Measurements from ENCODE around the gene OLFM4. TPM values are rescaled to one million over a fixed set of nuclear protein-coding genes. Genes with fewer than 3 reads are reported as not detected.

Gene OLFM4
- total and polyA plus RNA-seq, 4 experiments from 2014 or later: not detected

DNA sequence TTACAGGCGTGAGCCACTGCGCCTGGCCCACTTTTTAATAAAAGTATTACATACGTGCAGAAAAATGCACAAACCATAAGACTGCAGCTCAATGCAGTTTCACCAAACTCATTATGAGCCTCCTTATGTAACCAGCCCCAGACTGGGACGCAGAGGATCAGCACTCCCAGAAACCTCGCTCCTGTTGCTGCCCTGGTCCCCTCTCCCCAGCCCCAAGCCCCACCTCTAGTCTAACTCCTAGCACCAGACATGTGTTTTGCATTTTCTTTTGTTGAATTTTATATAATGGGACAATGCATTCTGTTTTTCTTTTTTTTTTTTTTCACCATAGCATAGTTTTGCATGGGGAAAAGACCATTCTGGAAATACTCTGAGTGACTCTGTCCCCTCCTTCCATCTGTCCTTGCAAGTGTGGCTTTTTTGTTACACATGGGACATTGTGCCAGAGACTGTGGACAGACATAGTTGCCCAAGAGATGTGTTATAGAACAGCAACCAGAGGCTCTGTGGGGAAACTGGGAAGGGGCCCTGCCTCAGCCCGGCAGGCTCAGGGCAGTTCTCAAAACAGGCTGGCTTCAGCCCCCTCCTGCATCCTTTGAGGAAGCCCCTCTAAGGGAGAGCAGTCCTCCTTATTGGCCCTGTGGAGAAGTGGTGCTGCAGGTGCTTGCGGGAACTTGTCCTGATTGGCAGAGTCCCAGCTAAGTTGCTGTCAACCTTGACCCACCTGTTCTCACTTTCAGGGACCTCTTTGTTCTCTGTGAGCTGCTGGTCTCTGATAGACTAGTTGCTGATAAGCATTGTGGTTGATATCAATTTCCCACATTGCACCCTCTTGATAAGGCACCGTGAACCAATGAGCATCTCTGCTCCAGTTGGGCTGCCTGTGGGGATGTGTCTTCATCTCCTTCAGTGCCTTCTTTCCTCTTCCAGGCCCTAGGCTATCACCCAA, 13.8 kb upstream of the OLFM4 start:
- DNase-seq: no peak
- Histone ChIP-seq H3K9me3 (ENCODE audit: control insufficient read depth in 1 of 2, low read length in 2 of 2) (no peaks in the 10 kb centered on the region), H3K27ac (ENCODE audit: low read depth, low read length) (no peak overlapping the region), H3K4me1 (ENCODE audit: insufficient read depth, low read length) (no peaks in the 10 kb centered on the region), H3K4me3 (ENCODE audit: low read length in 2 of 2) (no peak overlapping the region), H3K27me3 (ENCODE audit: insufficient read depth, low read length) (no peaks in the 10 kb centered on the region), H3K36me3 (ENCODE audit: insufficient read depth, low read length) (no peaks in the 10 kb centered on the region)
- CTCF ChIA-PET (ENCODE audit: partially characterized antibody): no interaction called here
- POLR2A ChIA-PET (ENCODE audit: partially characterized antibody): no interaction called here
- Mint-ChIP-seq H3K27me3 (peaks cover 7 to 9% of the 10 kb centered on the region in 2 donors), H3K36me3 (no peaks in the 10 kb centered on the region), H3K9me3 (peaks cover 0 to 5% (median 0%) of the 10 kb centered on the region in 8 donors), H3K27ac (no peak overlapping the region), H3K4me1 (no peaks in the 10 kb centered on the region), H3K4me3 (no peak overlapping the region)
- intact Hi-C loops (cut with micrococcal nuclease): no loop called here

DNA sequence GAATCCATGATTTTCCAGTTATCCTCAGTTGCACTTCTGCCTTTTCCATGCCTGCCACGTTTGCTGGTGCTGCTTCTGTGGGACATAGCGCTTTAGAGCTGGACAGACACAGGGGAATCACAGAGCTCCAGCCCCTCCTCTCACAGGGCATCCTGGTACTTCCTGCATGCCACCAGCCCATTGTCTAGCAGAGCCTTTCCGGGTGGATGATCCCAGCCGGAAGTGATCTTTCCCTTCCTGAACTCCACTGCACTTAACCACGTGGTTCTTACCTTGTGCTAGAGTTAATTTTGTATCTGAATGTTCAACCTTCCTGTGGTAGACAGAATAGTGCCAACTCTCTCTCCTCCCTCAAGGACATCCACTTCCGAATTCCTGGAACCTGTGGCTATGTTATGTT, 12.6 kb upstream of the OLFM4 start:
- Mint-ChIP-seq H3K9me3 (peaks cover 0 to 5% (median 0%) of the 10 kb centered on the region in 8 donors), H3K27ac (no peak overlapping the region), H3K4me3 (no peak overlapping the region), H3K27me3 (peaks cover 6 to 7% of the 10 kb centered on the region in 2 donors), H3K4me1 (no peaks in the 10 kb centered on the region), H3K36me3 (no peaks in the 10 kb centered on the region)
- H3K27me3 ChIP-seq (ENCODE audit: insufficient read depth, low read length): no peaks in the 10 kb centered on the region
- H3K9me3 ChIP-seq (ENCODE audit: control insufficient read depth in 1 of 2, low read length in 2 of 2): no peaks in the 10 kb centered on the region
- no peak overlapping the region for H3K27ac ChIP-seq (ENCODE audit: low read depth, low read length)
- intact Hi-C loops (cut with micrococcal nuclease): no loop called here
- DNase-seq: no peak
- H3K4me3 ChIP-seq (ENCODE audit: low read length in 2 of 2): no peak overlapping the region
- POLR2A ChIA-PET (ENCODE audit: partially characterized antibody): no interaction called here
- H3K4me1 ChIP-seq (ENCODE audit: insufficient read depth, low read length): no peaks in the 10 kb centered on the region
- H3K36me3 ChIP-seq (ENCODE audit: insufficient read depth, low read length): no peaks in the 10 kb centered on the region
- CTCF ChIA-PET (ENCODE audit: partially characterized antibody): no interaction called here

DNA sequence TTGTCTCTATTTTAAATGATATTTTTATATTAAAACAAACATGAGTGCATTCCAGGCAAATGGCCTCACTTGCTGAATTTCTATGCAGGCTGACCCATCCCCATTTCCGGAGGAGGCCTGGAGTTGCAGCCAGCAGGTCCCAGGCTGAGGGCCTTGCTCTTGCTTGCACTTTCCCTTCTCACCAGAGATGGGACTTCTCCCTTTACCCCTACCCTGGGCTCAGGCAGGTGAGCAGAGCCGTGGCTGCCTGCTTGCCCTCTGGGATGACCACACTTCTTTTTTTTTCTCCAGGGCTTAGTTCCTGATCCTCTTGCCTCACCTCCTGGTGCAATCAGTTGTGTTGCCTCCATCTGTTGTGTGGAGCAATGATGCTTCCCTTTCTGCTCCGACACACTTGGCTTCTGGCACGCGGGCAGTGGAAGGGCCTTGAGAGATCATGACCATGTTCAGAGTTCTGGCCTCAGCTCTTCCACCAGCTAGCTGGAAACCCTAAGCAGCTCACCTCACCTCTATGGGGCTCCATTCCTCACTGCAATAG, 11.1 kb upstream of the OLFM4 start:
- Mint-ChIP-seq H3K4me3 (no peak overlapping the region), H3K27me3 (peaks cover 0 to 10% of the 10 kb centered on the region in 2 donors), H3K27ac (no peak overlapping the region), H3K4me1 (no peaks in the 10 kb centered on the region), H3K9me3 (peaks cover 0 to 3% (median 0%) of the 10 kb centered on the region in 8 donors), H3K36me3 (no peaks in the 10 kb centered on the region)
- H3K27ac ChIP-seq (ENCODE audit: low read depth, low read length): no peak overlapping the region
- H3K4me3 ChIP-seq (ENCODE audit: low read length in 2 of 2): no peak overlapping the region
- H3K36me3 ChIP-seq (ENCODE audit: insufficient read depth, low read length): no peaks in the 10 kb centered on the region
- no peaks in the 10 kb centered on the region for H3K4me1 ChIP-seq (ENCODE audit: insufficient read depth, low read length)
- POLR2A ChIA-PET (ENCODE audit: partially characterized antibody): no interaction called here
- intact Hi-C loops (cut with micrococcal nuclease): no loop called here
- CTCF ChIA-PET (ENCODE audit: partially characterized antibody): no interaction called here
- H3K27me3 ChIP-seq (ENCODE audit: insufficient read depth, low read length): no peaks in the 10 kb centered on the region
- H3K9me3 ChIP-seq (ENCODE audit: control insufficient read depth in 1 of 2, low read length in 2 of 2): no peaks in the 10 kb centered on the region
- DNase-seq: no peak

DNA sequence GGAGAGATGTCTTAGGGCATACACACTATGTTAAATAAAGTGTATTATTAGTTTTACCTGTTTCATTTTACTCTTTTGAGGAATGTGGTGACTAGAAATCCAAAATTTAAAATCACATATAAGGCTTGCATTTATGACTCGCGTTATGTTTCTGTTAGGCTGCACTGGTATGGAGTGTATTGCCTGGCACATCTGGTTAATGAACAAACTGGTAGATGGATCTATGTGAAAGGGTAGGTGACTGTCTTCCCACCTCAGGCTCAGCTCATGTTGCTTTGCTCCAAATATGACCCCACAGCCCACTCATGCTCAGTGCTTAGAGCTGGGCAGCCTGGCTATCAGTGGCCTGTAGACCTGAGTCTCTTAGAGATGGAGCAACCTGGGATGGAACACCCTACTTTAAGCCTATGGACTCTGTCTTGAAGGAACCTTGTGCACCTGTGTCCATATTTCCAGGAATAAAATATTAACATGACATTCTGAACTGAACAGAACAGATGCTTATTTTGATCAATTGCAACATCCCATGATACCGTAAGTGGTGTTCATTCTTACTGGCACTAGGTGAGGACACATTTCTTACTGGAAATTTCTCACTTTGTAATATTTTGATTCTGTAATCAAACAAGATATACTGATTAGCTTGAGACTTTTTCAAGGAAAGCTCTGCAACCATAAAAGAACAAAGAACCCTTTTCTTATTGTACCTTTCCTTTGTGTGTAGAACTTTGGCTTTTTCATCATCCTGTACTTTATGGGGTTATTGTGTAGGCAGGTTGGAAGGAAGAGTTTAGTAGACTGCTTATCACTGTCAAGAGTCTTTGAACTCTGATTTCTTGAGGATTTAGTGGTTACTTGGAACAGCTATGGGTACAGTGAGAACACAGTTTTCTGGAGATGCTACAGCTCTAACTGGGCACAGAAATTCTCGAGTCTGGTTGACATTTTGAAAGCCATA, 9.6 kb upstream of the OLFM4 start:
- Mint-ChIP-seq H3K4me3 (no peak overlapping the region), H3K27me3 (peaks cover 0 to 9% of the 10 kb centered on the region in 2 donors), H3K9me3 (peaks cover 0 to 3% (median 0%) of the 10 kb centered on the region in 8 donors), H3K27ac (no peak overlapping the region), H3K36me3 (no peaks in the 10 kb centered on the region), H3K4me1 (no peaks in the 10 kb centered on the region)
- POLR2A ChIA-PET (ENCODE audit: partially characterized antibody): no interaction called here
- intact Hi-C loops (cut with micrococcal nuclease): no loop called here
- no peaks in the 10 kb centered on the region for H3K4me1 ChIP-seq (ENCODE audit: insufficient read depth, low read length)
- no peaks in the 10 kb centered on the region for H3K27me3 ChIP-seq (ENCODE audit: insufficient read depth, low read length)
- CTCF ChIA-PET (ENCODE audit: partially characterized antibody): no interaction called here
- H3K4me3 ChIP-seq (ENCODE audit: low read length in 2 of 2): no peak overlapping the region
- H3K36me3 ChIP-seq (ENCODE audit: insufficient read depth, low read length): no peaks in the 10 kb centered on the region
- no peaks in the 10 kb centered on the region for H3K9me3 ChIP-seq (ENCODE audit: control insufficient read depth in 1 of 2, low read length in 2 of 2)
- H3K27ac ChIP-seq (ENCODE audit: low read depth, low read length): no peak overlapping the region
- DNase-seq: no peak

DNA sequence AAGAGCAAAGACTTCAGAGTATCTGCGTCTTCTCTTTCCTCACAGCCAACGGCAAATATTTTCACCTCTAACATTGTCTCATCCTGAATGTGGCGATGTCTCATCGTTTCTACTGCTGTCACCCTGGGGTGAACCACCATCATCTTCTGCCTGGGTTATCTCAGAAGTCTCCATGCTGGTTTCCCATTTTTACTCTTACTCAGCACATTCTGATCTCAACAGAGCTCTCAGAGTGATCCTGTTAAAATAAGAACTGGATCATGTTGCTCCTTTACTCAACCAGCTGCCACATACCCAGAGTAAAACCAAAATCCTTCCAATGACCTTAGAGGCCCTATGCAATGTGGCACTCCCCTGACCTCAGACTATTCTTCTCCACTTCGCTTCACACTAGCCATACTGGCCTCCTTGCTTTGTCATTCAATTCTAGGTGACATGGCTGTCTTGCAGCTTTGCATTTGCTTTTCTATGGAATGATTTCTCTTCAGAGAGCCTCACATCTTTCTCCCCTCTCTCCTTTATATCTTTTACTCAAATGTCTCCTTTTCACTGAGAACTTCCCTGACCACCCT, 7.8 kb upstream of the OLFM4 start:
- Histone ChIP-seq H3K36me3 (ENCODE audit: insufficient read depth, low read length) (no peaks in the 10 kb centered on the region), H3K9me3 (ENCODE audit: control insufficient read depth in 1 of 2, low read length in 2 of 2) (no peaks in the 10 kb centered on the region), H3K4me3 (ENCODE audit: low read length in 2 of 2) (no peak overlapping the region), H3K27me3 (ENCODE audit: insufficient read depth, low read length) (no peaks in the 10 kb centered on the region), H3K4me1 (ENCODE audit: insufficient read depth, low read length) (no peaks in the 10 kb centered on the region), H3K27ac (ENCODE audit: low read depth, low read length) (no peak overlapping the region)
- no peaks in the 10 kb centered on the region for H3K36me3 Mint-ChIP-seq
- H3K27me3 Mint-ChIP-seq: peaks cover 4 to 6% of the 10 kb centered on the region in 2 donors
- no peak overlapping the region for H3K27ac Mint-ChIP-seq
- H3K4me1 Mint-ChIP-seq: no peaks in the 10 kb centered on the region
- peaks cover 0 to 2% (median 0%) of the 10 kb centered on the region in 8 donors for H3K9me3 Mint-ChIP-seq
- POLR2A ChIA-PET (ENCODE audit: partially characterized antibody): no interaction called here
- DNase-seq: no peak
- intact Hi-C loops (cut with micrococcal nuclease): no loop called here
- CTCF ChIA-PET (ENCODE audit: partially characterized antibody): no interaction called here
- H3K4me3 Mint-ChIP-seq: no peak overlapping the region

DNA sequence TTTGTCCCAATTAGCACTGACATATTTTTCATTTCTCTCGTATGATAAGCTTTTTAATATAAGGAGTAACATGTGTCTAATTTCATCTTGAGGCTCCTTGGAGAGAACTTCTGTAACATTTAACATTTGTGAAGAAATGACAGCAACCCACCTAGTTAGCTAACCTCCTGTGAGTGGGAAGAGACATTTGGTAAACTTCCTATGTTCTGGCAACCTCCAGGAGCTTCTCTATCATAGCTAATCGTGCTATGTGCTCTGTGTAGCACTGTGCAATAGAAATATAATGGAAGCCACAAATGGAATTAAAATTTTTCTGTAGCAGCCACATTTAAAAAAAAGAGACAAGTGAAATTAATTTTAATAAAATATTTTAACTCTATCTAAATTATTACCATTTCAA, 5.4 kb upstream of the OLFM4 start:
- ChIA-PET CTCF (ENCODE audit: partially characterized antibody) (no interaction called here), POLR2A (ENCODE audit: partially characterized antibody) (no interaction called here)
- Histone ChIP-seq H3K9me3 (ENCODE audit: control insufficient read depth in 1 of 2, low read length in 2 of 2) (no peaks in the 10 kb centered on the region), H3K27me3 (ENCODE audit: insufficient read depth, low read length) (no peaks in the 10 kb centered on the region), H3K27ac (ENCODE audit: low read depth, low read length) (no peak overlapping the region), H3K4me1 (ENCODE audit: insufficient read depth, low read length) (no peaks in the 10 kb centered on the region), H3K4me3 (ENCODE audit: low read length in 2 of 2) (no peak overlapping the region), H3K36me3 (ENCODE audit: insufficient read depth, low read length) (no peaks in the 10 kb centered on the region)
- no peak for DNase-seq
- Mint-ChIP-seq H3K4me1 (no peaks in the 10 kb centered on the region), H3K27ac (no peak overlapping the region), H3K9me3 (no peaks in the 10 kb centered on the region), H3K36me3 (no peaks in the 10 kb centered on the region), H3K4me3 (no peak overlapping the region), H3K27me3 (peaks cover 7 to 8% of the 10 kb centered on the region in 2 donors)
- intact Hi-C loops (cut with micrococcal nuclease): no loop called here

DNA sequence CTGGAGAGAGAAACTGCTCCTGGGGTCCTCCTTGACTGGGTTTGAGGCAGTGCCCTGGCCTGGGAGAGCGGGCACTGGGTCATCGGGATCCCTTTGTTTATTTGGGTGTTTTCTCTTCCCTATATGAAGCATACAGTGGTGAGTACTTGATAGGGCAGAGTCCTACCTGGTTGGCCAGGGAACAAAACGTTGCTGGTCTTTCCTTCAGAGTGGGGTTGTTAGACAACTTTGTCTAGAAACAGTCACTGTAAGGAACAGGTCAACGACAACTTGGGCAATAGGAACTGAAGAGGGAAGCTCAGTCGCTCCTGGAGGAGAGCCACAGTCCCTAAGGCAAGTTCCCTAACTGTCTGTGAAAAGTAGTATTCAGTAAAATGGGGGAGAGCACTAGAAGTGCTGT, 550 bp upstream of the OLFM4 start:
- Mint-ChIP-seq H3K27me3 (peaks cover 1 to 8% of the 10 kb centered on the region in 2 donors), H3K27ac (no peak overlapping the region), H3K36me3 (no peaks in the 10 kb centered on the region), H3K4me1 (no peaks in the 10 kb centered on the region), H3K4me3 (no peak overlapping the region), H3K9me3 (no peaks in the 10 kb centered on the region)
- DNase-seq: no peak
- Histone ChIP-seq H3K4me1 (ENCODE audit: insufficient read depth, low read length) (no peaks in the 10 kb centered on the region), H3K4me3 (ENCODE audit: low read length in 2 of 2) (no peak overlapping the region), H3K36me3 (ENCODE audit: insufficient read depth, low read length) (no peaks in the 10 kb centered on the region), H3K27me3 (ENCODE audit: insufficient read depth, low read length) (no peaks in the 10 kb centered on the region), H3K9me3 (ENCODE audit: control insufficient read depth in 1 of 2, low read length in 2 of 2) (no peaks in the 10 kb centered on the region), H3K27ac (ENCODE audit: low read depth, low read length) (no peak overlapping the region)
- ChIA-PET POLR2A (ENCODE audit: partially characterized antibody) (no interaction called here), CTCF (ENCODE audit: partially characterized antibody) (no interaction called here)
- intact Hi-C loops (cut with micrococcal nuclease): no loop called here

All from CD4-positive, alpha-beta memory T cell (primary cell).